Uterus (tissue), 4 donors: ENCODE results near the gene GSTM3. TPM values are rescaled to one million over a fixed set of nuclear protein-coding genes. Genes with fewer than 3 reads are reported as not detected.

ENCODE experiments used
- DNase-seq, 2 donors: peaks; one replicate each; pipeline ENCODE4 v3.0.0-alpha.2; 2019 to 2020
- H3K27ac ChIP-seq, 2 donors: fragments of 200-600 bp; sonication (generic); 1 replicate in 1 of 2; 2 replicates in 1 of 2; pipeline ENCODE4 v1.5.1; 2016 to 2018
- H3K27me3 ChIP-seq, 2 donors: fragments of 200-600 bp; sonication (generic); one replicate each; pipeline ENCODE4 v1.5.1; 2018 to 2019; ENCODE audit warnings: control low read depth in 1 of 2
- H3K36me3 ChIP-seq, 2 donors: fragments of 200-600 bp; sonication (generic); one replicate each; pipeline ENCODE4 v1.5.1; 2019; ENCODE audit warnings: control low read depth in 1 of 2
- H3K4me1 ChIP-seq, 2 donors: fragments of 200-600 bp; sonication (generic); one replicate each; pipeline ENCODE4 v1.5.1; 2018 to 2019; ENCODE audit warnings: control low read depth in 1 of 2
- H3K4me3 ChIP-seq, 2 donors: fragments of 200-600 bp; sonication (generic); 1 replicate in 1 of 2; 2 replicates in 1 of 2; pipeline ENCODE4 v1.5.1; 2018 to 2019; ENCODE audit warnings: mild to moderate bottlenecking in 1 of 2
- H3K9me3 ChIP-seq, 2 donors: fragments of 200-600 bp; sonication (generic); one replicate each; pipeline ENCODE4 v1.5.1; 2019; ENCODE audit warnings: control low read depth in 1 of 2
- POLR2A ChIP-seq, 2 donors: fragments of 450-650 bp; IDR thresholded peaks; one replicate each; pipeline ENCODE4 v1.6.1; 2016; ENCODE audit warnings: antibody characterized with exemption in 2 of 2, mild to moderate bottlenecking in 1 of 2, moderate library complexity in 1 of 2
- intact Hi-C: fragments of 100-400 bp; cut with DNase I; formaldehyde crosslinking; loops from one replicate; pipeline ENCODE4 v1.15.1; 2023; ENCODE audit warnings: low total_unique reads
- total RNA-seq, 4 donors: library from RNA; depleted of rRNA in 3 of 4; stranded (reverse); fragments of >200 nt in 3 of 4; gene quantifications; one replicate each; pipeline versions ENCODE4 v1.1.0 to v1.2.4, GENCODE V29; 2014 to 2023
- TF ChIP-seq, protein P1 (sequence below), 4 experiments: fragments of 200-600 bp in 2 of 4; fragments of 450-650 bp in 2 of 4; sonication (generic) in 2 of 4; IDR thresholded peaks; one replicate each; pipeline ENCODE4 v1.5.1; 2016 to 2019; ENCODE audit warnings: antibody characterized with exemption in 4 of 4, mild to moderate bottlenecking in 2 of 4, moderate library complexity in 1 of 4
- donor health status: DM: yes; HTN: yes; CAD: no.

The GSTM3 gene
- total RNA-seq, 4 donors from 2014 or later, result 39.1 to 104 (median 61.0) TPM

DNA sequence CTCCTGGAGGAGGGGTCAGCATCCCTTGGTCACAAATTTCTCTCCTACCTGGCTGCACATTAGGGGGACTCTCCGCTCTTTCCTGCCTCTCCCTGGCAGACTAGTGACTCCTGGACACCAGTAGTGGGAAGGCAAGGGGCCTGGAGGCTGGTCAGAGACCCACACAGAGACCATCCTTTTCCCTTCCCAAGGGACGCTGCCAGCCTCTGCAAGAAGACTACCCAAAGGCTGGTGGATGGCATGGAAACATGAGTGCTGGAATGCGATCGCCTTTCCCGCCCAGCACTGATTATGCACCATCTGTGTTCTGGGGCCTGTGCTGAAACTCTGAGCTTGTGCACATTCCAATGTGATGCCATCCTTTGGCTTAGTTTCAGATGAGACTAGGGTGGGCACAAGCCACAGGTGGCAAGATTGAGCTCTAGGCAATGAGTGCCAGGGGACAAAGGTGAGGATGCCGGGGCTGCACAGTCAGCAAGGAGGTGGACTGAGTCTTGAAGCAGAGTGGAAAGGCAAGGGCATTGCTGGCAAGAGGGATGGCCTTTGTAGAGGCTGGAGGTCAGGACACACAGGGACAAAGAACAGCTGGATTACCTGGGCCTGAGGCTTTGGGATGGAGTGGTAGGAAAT is 35.5 kb upstream of the GSTM3 start:
- intact Hi-C loops, result loop anchor here (5.0 kb wide), 1 partner anchor 229 kb away; the partner anchor contains the start of gene GNAI3
- no peaks in the 10 kb centered on the region for H3K36me3 ChIP-seq
- no peak for TF ChIP-seq POLR2A (IDR thresholded peaks at IDR 0.05)
- TF ChIP-seq, protein P1, sequence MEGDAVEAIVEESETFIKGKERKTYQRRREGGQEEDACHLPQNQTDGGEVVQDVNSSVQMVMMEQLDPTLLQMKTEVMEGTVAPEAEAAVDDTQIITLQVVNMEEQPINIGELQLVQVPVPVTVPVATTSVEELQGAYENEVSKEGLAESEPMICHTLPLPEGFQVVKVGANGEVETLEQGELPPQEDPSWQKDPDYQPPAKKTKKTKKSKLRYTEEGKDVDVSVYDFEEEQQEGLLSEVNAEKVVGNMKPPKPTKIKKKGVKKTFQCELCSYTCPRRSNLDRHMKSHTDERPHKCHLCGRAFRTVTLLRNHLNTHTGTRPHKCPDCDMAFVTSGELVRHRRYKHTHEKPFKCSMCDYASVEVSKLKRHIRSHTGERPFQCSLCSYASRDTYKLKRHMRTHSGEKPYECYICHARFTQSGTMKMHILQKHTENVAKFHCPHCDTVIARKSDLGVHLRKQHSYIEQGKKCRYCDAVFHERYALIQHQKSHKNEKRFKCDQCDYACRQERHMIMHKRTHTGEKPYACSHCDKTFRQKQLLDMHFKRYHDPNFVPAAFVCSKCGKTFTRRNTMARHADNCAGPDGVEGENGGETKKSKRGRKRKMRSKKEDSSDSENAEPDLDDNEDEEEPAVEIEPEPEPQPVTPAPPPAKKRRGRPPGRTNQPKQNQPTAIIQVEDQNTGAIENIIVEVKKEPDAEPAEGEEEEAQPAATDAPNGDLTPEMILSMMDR (IDR thresholded peaks at IDR 0.05), result no peak
- no peaks in the 10 kb centered on the region for H3K4me1 ChIP-seq
- no peak overlapping the region for H3K27ac ChIP-seq
- DNase-seq, result peak; percentile 15 to 21
- H3K9me3 ChIP-seq, result no peaks in the 10 kb centered on the region
- H3K27me3 ChIP-seq, result no peaks in the 10 kb centered on the region
- no peak overlapping the region for H3K4me3 ChIP-seq

DNA sequence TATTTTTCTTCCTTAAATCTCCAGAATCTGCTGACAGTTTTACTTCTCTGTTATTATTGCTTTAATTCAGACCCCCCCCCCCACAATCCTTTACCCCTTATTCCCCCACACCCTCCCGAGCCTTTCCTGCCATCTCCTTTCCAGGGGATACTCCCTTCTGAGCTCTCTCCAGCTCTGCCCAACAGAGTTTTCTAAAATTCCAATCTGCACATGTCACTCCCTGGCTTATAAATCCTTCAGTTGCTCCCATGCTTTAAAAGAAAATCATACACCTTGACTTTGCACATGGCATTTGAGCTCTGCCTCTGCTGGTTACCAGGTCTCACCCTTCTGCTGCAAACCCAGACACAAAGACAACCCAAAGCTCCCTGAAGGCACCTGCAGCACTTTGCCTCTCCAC is 34.6 kb upstream of the GSTM3 start:
- Histone ChIP-seq H3K4me3 (no peak overlapping the region), H3K9me3 (no peaks in the 10 kb centered on the region), H3K4me1 (no peaks in the 10 kb centered on the region), H3K27ac (no peak overlapping the region), H3K27me3 (no peaks in the 10 kb centered on the region), H3K36me3 (no peaks in the 10 kb centered on the region)
- DNase-seq, result no peak
- intact Hi-C loops, result loop anchor here (5.0 kb wide), 1 partner anchor 228 kb away; the partner anchor contains the start of gene GNAI3
- TF ChIP-seq, protein P1 (IDR thresholded peaks at IDR 0.05), result no peak
- no peak for TF ChIP-seq POLR2A (IDR thresholded peaks at IDR 0.05)

GRCh38 chr1:109773900-109774485 is 33.2 kb upstream of the GSTM3 start:
- no peaks in the 10 kb centered on the region for H3K9me3 ChIP-seq
- no peak overlapping the region for H3K4me3 ChIP-seq
- H3K36me3 ChIP-seq, result no peaks in the 10 kb centered on the region
- no peaks in the 10 kb centered on the region for H3K4me1 ChIP-seq
- TF ChIP-seq POLR2A (IDR thresholded peaks at IDR 0.05), result no peak
- TF ChIP-seq, protein P1 (IDR thresholded peaks at IDR 0.05), result no peak
- intact Hi-C loops, result loop anchor here (5.0 kb wide), 1 partner anchor 132 kb away; no protein-coding TSS in a partner anchor
- H3K27me3 ChIP-seq, result no peaks in the 10 kb centered on the region
- DNase-seq, result no peak
- H3K27ac ChIP-seq, result no peak overlapping the region

GRCh38 chr1:109773203-109773899 is 32.5 kb upstream of the GSTM3 start:
- intact Hi-C loops, result loop anchor here (5.0 kb wide), 1 partner anchor 131 kb away; no protein-coding TSS in a partner anchor
- Histone ChIP-seq H3K9me3 (no peaks in the 10 kb centered on the region), H3K36me3 (no peaks in the 10 kb centered on the region), H3K27ac (no peak overlapping the region), H3K4me3 (no peak overlapping the region), H3K4me1 (no peaks in the 10 kb centered on the region), H3K27me3 (no peaks in the 10 kb centered on the region)
- TF ChIP-seq, protein P1 (IDR thresholded peaks at IDR 0.05), result peak; percentile 81 to 89 (median 86)
- no peak for TF ChIP-seq POLR2A (IDR thresholded peaks at IDR 0.05)
- peak; percentile 77 to 86 for DNase-seq
